ENCODE measurements around the gene PEG3.

PEG3 gene

DNA sequence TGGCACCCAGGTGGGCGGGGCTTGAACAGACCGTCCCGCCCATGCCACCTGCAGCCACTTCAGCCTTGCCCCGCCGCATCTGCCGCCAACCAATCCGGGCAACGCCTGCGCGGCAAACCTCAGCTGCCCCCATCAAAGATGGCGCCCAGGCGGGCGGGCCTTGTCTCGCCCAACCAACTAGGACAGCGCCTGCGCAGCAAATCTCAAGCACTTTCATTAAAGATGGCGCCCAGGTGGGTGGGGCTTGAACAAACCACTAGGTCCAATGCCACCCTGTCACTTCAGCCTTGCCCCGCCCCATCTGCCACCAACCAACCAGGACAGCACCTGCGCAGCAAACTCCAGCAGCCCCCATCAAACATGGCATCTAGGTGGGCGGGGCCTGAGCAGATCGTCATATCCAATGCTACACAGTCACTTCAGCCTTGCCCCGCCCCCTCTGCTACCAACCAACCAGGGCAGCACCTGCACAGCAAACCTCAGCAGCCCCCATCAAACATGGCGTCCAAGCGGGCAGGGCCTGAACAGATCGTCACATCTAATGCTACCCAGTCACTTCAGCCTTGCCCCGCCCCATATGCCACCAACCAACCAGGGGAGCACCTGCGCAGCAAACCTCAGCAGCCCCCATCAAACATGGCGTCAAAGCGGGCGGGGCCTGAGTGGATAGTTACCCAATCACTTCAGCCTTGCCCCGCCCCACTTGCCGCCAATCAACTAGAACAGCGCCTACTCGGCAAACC, 1.4 kb downstream of the PEG3 start:
- DNase-seq (ENCODE audit: low read depth) = no peak

DNA sequence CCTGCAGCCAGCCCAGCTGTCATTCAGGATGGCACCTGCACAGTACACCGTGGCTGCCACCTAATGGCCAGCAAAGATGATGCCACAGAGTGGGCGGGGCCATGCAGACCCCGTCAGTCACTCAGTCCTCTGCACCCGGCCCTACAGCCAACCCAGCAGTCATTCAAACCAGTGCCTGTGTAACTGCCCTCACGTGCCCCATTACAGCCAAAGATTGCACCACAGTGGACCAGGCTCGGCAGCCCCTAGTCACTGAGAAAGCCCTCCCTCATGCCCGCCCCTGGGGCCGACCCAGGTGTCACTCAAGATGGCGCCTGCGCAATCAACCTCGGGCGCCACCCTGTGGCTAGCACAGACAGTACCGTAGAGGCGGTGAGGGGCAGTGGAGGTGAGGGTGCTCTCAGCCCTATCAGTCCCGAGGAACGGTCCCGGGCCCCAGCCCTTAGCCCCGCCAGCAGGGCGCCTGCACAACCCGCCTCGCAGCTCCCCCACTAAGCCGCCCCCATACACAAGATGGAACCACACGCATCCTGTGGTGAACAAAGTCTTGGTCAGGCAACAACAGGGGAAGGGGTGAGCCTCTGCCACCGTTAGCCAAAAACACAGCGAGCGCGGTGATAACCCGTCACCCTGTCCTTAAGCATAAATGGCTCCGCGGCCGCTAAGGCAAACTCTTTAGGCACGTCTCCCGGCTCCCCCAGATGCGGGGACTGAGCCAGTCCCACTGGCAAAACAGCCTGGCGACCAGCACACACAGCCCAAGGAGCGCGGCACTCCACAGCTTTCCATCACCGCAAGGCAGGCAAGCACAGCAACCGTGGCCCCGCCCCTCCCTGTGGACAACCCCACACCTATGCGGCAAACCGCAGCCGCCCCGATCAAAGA, 2.3 kb downstream of the PEG3 start:
- no peak for DNase-seq (ENCODE audit: low read depth)

DNA sequence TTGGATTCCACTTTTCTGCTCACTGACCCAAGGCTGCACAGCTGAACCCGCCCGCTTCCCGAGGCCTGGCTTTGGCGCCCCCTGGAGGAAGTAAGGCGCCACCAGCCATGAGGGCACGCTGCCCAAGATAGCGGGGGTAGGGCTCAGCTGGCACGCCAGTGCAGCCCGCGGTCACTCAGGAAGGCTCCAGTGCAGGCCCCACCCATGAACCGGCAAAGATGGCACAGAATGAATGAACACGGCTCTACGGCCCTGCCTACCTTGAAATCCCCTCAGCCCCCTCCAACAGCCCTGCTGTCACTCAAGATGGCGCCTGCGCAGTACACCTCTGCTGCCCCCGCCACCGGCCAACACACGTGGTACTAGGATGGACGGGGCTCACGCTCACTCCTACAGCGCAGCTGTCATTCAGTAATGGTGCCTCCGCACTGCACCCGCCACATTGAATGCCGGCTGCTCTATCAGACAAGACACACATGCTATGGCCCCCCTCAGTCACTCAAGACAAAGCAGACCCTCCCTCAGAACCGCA, 3.0 kb downstream of the PEG3 start:
- no peak for DNase-seq (ENCODE audit: low read depth)

DNA sequence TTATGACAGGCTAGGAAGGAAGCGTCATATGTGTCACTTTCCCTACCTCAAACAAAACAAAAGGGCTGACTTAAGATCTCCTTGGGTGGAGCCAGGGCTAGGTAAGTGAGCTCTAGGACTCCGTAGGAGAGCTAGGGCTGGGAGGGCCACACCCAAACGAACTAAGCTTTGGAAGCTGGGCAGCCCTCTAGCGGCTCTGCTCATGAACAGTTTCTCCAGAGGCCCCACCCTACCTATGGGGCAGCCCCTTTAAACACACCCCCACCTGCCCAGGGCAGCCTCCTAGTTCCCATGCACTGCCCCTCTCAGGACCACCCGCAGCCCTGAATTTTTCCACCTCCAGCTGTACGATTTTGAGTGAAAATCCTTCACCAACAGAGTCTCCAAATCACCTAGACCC, 3.5 kb downstream of the PEG3 start:
- DNase-seq (ENCODE audit: low read depth) = no peak

DNA sequence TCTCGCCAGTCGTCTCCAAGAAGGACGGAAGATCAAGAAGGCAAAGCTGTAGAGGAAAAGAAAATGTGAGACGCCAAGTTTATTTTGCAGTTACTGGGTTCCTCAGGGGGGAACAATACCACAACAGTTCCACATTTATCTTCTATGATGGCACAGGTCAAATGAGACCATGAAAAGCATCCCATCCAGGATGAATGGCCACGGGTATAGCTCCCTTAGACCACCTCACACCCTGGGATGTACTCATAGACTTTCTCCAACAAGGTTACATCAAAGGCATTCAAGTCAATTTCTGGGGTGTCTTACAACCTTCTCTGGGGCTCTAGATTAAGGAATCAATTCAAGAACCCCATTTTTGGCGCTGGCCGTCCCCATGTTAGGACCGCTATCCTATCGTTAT, 4.5 kb downstream of the PEG3 start:
- no peak for DNase-seq (ENCODE audit: low read depth)

DNA sequence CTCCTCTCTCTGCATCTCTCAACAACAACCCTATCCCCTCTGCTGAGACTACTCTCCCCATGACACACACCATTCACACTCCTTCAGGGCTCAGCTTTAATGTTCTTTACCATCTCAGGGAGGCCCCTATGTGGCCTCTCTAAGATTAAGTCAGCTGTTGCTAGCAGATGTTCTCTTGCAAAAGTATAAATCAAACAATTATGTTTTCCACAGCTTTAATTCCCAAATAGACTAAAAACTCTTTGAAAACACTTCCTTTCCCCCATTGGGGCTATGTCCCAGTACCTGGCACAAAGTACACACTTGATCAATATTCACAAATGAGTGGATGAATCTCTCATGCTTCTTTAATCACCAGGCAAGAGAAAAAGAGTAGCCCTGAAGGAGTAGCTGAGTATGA, 5.1 kb downstream of the PEG3 start:
- DNase-seq (ENCODE audit: low read depth) = no peak

DNA sequence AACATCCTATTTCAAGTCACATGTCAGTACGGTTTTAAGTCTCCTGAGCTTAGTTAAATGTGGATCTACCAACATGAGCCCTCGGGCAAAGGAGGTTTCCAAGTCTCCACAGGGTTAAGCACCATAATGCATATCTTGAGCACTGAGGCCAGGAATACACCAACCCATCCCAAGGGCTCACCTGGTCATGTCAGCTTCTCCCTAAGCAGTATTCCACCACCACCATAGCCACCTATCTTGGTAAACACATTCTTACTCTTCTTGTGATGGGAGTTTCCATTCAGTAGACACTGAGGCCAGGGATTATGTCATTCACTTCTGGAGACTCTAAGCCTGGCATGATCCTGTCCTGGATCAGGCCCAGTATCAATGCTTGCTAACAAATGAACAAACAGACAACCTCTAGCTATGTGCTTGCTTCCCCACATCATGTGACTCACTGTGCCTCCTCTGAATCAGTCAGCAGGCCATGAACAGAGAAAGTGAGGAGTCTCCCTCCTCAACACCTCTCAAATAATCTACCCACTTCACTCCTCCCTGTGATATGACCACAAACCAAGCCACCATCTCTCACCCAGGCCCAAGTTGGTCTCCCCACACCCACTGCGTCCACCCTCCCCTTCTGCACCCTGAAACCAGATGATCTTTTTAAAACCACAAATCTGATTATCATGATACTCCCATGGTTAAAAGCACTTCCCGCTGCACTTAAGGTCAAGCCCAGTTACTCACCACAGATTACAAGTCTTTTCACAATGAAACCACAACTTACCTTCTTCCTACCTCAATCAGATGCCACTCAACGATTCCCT, 5.8 kb downstream of the PEG3 start:
- no peak for DNase-seq (ENCODE audit: low read depth)

DNA sequence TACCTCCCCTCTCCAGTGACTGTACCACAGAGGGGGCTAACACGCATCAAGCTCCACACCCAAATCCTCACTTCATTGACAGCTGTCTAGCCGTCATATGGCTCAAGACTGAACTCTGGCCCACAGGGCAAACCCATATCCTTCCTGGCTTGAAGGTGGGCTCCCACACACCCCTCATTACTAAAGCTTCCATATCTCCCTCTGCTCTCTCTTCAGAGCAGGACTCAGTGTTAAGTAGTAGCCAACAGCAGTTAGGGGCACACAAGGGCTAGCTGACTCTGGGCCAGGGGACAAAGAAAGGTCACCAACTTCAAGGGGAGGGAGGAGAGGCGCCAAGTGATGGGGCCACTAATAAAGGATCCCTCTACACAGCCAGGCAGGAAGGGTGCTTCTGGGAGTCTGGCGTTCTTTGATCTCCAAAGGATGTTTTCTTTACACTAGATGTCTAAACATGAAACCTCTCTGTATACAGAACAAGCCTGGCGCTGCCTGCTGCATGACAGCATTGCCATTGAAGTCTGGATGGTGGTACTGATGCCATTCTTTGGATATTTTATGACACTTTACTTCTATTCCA, 8.1 kb downstream of the PEG3 start:
- no peak for DNase-seq (ENCODE audit: low read depth)

DNA sequence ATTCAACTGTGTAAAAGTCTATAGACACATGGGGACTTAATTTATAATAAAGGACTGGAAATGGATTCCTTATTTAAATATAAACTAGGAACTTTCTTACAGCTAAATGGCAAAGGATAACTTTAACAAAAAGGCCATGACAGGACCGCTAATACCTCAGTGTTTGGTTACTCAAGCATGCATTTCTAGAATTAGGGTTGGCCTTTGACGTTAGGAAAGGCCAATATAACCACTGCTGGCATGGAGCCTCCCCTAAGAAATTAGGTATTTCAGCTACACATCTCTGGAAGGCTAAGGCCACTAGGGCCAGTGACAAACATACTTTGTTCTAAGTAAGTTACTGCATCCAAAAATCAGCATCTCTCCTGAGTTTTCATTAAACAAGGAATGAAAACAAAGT, 9.3 kb downstream of the PEG3 start:
- no peak for DNase-seq (ENCODE audit: low read depth)

DNA sequence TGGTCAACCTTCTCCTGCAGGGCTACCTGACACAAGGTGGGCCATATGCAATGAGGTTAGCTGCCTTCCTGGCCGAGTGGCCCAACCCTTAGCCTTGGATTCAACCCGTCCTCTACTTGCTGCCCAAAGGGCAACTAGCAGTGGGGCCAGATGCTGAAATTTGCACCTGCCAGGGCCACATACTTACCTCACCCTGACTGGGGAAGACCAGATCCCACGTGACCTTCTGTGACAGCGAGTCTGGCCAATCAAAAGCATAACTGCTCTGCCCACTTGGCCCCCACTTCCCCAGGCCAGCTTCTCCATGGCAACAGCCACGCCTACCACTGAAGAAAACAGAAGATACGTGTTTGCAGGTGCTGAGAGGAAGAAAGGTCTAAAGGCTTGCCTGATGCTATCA, 10.9 kb downstream of the PEG3 start:
- DNase-seq (ENCODE audit: low read depth) = no peak

DNA sequence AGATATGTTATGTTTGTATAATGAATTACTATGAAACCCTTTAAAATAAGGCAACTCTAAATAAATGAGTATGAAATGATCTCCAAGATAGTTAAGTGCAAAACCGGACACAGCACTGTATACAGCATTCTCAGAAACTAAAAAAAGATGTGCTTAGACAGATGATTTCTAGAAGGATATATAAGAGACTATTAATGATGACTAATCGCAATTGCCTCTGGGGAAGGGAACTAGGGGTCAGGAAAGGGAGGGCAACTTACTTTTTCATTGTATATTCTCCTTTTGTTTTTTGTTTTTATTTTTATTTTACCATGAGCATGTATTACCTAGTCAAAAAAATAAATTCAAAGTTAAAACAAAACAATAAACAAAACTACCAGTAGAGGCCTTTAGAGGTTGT, 12.8 kb downstream of the PEG3 start:
- DNase-seq (ENCODE audit: low read depth) = no peak

DNA sequence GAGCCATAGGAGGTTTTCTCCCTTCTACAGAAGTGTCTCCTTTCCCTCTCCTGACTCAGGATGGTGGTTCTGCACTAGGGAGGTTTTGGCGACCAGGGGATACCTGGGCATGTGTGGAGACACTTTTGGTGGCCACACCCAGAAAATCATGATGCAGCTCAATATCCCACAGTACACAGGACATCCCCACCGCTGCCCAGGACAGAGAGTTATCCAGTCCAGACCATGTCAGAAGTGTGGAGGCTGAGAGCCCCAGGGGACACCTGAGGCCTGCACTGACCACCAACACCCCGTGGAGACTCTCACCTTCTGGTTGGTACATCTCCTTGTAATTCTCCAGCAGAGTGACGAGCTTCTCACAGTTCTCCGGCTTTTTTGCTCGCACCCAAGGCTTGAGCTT, 16.6 kb downstream of the PEG3 start:
- DNase-seq (ENCODE audit: low read depth) = no peak

DNA sequence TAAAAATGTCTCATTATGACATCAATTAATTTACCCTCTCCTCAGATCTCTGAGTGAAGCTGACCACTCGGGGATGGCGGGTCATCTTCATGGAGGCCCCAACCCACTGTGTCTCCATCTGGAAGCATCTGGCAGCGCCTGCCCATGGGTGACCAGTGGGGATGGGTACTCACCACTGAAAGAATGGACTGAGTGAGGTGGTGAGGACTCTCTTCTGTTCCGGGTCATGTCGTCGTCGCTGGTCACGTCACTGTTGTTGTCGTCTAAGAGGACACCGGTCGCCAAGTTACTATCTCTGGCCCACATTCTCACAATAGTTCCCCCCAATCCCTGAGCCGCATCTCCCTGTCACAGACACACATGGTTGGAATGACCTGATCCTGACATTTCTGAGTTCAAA, 17.1 kb downstream of the PEG3 start:
- DNase-seq (ENCODE audit: low read depth) = no peak

DNA sequence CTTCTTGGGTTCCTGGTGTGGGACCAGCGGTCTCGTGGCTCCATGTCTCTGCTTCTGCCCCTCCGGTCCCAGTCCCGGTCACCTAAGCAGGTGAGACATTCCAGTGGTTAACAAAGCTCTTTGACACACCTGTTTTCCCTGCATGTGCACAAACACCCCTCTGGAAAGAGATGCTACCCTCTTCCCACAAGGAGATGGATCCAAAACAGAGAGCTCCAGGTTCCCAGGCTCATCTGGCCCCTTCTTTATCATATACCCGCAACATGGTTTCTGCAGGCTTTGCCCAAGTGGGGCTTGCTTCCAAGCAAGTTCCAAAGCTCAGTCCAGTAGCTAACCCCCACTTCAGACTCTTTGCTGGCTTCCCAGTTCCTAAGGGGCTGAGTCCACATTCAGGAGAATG, 17.8 kb downstream of the PEG3 start:
- DNase-seq (ENCODE audit: low read depth) = no peak

DNA sequence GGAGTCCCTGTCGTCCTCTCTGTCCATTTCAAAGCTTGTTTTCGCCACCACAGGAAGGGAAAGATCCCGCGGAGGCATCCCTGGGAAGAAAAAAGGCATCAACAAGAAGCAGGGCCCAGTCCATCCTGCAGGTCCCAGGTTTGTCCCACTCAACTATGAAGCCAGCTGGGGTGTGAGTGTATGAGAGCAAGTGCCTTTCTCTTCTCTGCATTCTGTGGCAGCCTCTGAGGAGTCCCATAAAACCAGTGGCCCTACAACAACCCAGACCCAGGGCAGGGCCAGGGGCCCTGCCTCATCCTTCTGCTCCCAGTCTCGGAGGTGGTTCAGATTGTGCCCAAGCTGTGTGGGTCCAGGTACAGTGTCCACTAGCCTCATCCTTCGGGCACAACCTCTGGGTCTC, 18.9 kb downstream of the PEG3 start:
- no peak for DNase-seq (ENCODE audit: low read depth)

DNA sequence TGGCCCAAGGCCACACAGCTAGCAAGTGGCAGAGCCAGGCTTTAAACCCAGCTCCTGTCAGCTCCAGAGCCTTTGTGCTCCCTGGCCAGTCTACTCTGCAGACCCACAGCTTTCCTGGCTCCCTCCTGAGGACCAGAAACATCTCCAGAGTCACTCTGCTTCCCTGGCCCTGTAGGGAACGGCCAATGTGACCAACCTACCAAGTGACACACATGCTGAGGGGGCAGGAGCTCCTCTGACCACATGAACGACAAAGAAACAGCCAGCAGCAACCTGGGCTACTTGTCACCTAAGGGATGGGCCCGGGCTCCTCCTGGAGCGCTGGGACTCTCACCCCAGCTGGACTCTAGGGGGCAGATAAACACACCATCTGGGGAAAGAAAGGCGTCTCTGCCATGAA, 19.3 kb downstream of the PEG3 start:
- DNase-seq (ENCODE audit: low read depth) = no peak

DNA sequence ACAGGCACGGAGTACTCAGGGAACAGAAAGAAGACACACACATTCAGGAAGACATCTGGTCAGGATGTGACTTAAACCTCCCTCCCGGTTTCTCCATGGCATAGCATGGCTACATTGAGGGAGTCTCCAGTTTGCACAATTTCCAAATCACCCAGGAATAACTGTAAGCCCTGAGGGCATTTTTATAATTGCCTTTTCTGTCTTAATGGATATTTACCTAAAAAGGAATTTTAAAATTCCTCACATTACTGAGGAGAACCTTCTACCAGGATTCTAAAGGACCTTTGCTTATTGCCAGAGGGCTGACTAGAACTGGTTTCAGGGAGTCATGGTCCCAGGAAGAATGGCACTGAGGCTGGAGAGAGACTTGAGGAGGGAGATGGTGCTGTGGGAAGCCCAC, 21.4 kb downstream of the PEG3 start:
- no peak for DNase-seq (ENCODE audit: low read depth)

DNA sequence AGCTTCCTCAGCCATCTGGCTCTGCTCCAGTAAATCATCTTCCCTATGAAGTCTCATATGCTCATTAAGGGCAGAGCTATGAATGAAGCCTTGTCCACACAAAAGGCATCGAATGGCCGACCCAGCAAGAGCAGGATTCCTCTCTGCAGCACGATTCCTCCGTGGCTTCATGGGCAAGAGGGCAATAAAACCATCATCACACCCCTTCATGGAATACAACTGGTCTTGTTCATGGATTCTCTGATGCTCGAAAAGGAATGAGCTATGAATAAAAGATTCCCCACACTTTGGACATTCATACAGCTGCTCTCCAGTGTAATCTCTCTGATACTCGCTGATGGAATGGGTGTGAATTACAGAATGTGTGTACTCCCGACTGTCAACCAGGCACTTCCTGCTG, 25.9 kb downstream of the PEG3 start:
- no peak for DNase-seq (ENCODE audit: low read depth)

DNA sequence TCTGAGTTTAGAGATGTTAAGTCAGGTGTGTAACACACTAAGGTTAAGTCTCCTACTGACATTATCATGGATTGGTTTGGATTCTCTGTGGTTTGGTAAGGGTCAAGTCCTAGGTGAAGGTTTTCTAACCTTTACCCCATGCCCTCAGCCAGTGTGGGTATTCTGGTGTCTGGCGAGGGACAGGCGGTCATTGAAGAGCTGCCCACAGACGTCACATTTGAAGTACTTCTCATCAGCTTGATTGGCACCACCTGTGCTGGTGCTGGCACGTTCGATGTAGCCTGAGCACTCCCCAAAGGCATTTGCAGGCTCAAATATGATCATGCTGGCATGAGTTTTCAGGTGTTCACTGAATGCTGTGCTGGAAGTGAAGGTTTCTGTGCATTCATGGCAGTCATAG, 27.0 kb downstream of the PEG3 start:
- DNase-seq (ENCODE audit: low read depth) = no peak

DNA sequence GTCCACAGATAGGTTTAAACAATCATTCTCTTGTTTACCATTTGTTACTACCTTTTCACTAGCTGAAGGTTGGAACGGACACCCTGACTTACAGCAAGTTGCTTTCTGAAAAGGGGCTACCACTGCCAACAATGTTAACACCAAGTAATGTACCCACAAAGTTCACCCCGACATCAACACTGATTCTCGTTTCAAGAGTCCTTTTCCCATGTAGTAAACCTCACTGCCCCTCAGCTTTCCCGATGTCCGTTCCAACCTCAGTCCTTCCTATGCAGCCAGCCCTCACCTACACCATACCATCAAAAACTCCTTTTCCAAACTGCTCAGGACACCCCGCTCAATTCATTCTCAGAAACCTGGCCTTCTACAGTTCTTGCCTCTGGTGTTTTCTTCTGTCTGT, 29.0 kb downstream of the PEG3 start:
- DNase-seq (ENCODE audit: low read depth) = no peak

DNA sequence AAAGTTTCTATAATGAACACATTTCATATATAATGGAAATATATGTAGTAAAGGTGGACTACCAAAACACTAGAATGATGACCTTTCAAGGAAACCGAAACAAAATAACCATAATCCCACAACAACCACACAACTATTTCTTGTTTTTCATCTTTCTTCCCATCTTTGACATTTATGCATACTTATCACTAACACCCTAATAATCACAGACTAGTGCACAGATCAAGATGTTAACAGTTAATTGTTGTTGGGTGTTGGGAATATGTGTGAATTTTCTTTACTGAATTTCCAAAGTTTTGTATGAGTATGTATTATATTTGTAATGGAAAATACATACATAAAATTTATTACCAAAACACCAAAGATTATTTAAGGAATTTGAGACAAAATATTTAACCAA, 30.3 kb downstream of the PEG3 start:
- DNase-seq (ENCODE audit: low read depth) = no peak

DNA sequence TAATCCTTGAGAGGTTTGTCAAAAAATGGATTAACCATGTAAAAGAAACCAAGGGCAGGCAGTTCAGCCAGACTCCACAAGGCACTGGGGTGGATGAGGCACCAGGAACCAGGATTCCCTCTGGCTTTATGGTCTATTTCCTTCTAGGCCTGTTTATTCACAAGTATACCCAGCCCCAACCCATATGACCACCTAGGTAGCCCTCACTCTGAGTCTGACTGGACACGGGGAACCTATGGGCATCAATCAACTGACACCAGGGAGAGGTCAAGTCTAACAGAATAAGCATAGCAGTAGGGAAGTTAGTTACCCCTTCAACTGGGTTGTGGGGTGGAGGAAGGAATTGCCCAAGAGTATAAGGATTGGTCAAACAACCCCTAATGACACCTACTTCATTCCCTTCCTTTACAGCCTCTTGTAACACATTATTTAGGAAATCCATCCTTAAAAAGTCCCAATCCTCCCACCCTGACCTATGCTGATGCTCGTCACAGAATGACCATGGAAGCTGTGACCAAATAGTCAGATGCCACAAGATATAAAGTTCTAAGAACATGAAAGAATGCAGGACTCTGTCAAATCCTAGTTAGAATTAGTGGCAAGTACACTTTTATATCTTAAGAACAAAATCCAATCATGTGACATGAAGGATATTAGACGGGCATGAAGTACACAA, 31.7 kb downstream of the PEG3 start:
- no peak for DNase-seq (ENCODE audit: low read depth)
